Measurements from ENCODE around the gene STARD13. TPM values are rescaled to one million over a fixed set of nuclear protein-coding genes. Genes with fewer than 3 reads are reported as not detected.

Gene STARD13
- total RNA-seq, 1 experiment from 2014 or later = 2.1 TPM

DNA sequence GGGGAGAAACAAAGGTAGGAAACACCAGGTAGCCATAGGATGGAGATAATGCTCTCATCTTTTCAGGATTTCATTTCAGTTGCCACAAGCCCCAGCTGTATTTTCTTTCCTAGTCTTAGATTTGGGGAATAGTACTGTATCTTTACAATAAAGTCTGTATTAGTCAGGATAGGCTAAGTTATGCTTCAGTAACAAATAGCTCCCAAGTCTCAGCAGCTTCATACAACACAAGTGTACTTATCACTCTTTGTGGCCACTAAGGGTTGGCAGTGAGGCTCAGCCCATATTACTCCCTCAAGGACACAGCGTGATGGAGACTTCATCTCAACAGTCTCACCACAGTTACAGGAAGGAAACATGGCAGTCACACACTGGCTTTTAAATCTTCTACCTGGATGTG is 61.4 kb downstream of the STARD13 start:
- H3K9me3 Mint-ChIP-seq = peaks cover 8 to 11% of the 10 kb centered on the region in 2 experiments; a peak in 4 of 5 replicates
- no peak overlapping the region for H3K27ac Mint-ChIP-seq
- Histone ChIP-seq H2BK120ac (ENCODE audit: low read depth, low read length, poor library complexity, severe bottlenecking) (no peak overlapping the region), H4K91ac (ENCODE audit: insufficient read length, low read depth, low read length) (no peak overlapping the region), H2AK5ac (ENCODE audit: insufficient read length, low read length) (no peak overlapping the region), H3K27me3 (ENCODE audit: insufficient read depth, low read length) (0 out of 2 replicates have a peak, but pooled peaks cover 2% of the 10 kb centered on the region), H3K23ac (ENCODE audit: insufficient read length, low read depth, low read length) (no peak overlapping the region), H3K23me2 (ENCODE audit: insufficient read length, low read depth, low read length, poor library complexity, severe bottlenecking) (no peaks in the 10 kb centered on the region), H3K4me2 (ENCODE audit: insufficient read depth, insufficient read length, low read length) (no peak overlapping the region), H3K27ac (ENCODE audit: insufficient read length, low read depth, low read length) (no peak overlapping the region), H2AFZ (ENCODE audit: low read length) (no peak overlapping the region), H4K5ac (ENCODE audit: insufficient read length, low read depth, low read length) (no peak overlapping the region), H2BK20ac (ENCODE audit: low read depth, low read length, poor library complexity, severe bottlenecking) (no peak overlapping the region), H3K4me1 (ENCODE audit: insufficient read depth, low read length) (peaks cover 10% of the 10 kb centered on the region; the same call in 1 of the 2 replicates), H3K9me3 (ENCODE audit: control insufficient read depth, low read depth, low read length) (peaks cover 8% of the 10 kb centered on the region), H4K20me1 (ENCODE audit: control insufficient read depth, insufficient read depth, insufficient read length) (no peaks in the 10 kb centered on the region), H3K56ac (ENCODE audit: insufficient read length, low read depth, low read length) (no peak overlapping the region), H4K8ac (replicated peaks; ENCODE audit: insufficient read length, low read depth, low read length) (no peak overlapping the region), H2BK5ac (ENCODE audit: insufficient read length, low read length) (no peak overlapping the region), H2BK12ac (ENCODE audit: insufficient read length, low read depth, low read length) (no peak overlapping the region), H3K9ac (ENCODE audit: extremely low read depth, insufficient read length, low read length) (no peak overlapping the region), H3T11ph (ENCODE audit: low read length) (no peak overlapping the region), H3K79me1 (ENCODE audit: insufficient read depth, low read depth, low read length, poor library complexity, severe bottlenecking) (no peaks in the 10 kb centered on the region), H3K4ac (ENCODE audit: low read depth, low read length) (no peak overlapping the region), H3K79me2 (ENCODE audit: insufficient read depth, low read length) (no peaks in the 10 kb centered on the region; the same call in 1 of the 2 replicates), H3K14ac (ENCODE audit: insufficient read depth, low read length) (no peak overlapping the region), H3K18ac (ENCODE audit: insufficient read length, low read depth, low read length) (no peak overlapping the region), H2BK15ac (ENCODE audit: low read depth, low read length) (no peak overlapping the region)
- peaks cover 19 to 25% of the 10 kb centered on the region in 2 experiments for H3K4me1 Mint-ChIP-seq
- no peak for DNase-seq
- no CpG with 5 or more reads among the region's 1 CpG for WGBS (ENCODE audit: extremely low coverage, insufficient read length, low lambda C conversion rate)
- H3K36me3 Mint-ChIP-seq (ENCODE audit: insufficient read depth in 1 of 3, low read depth in 3 of 3) = peaks cover 0 to 9% (median 6%) of the 10 kb centered on the region in 3 experiments; a peak in 5 of 7 replicates
- H3K27me3 Mint-ChIP-seq (ENCODE audit: low read depth) = no peaks in the 10 kb centered on the region
- no peak overlapping the region for H3K4me3 Mint-ChIP-seq
- TF ChIP-seq, protein P1, sequence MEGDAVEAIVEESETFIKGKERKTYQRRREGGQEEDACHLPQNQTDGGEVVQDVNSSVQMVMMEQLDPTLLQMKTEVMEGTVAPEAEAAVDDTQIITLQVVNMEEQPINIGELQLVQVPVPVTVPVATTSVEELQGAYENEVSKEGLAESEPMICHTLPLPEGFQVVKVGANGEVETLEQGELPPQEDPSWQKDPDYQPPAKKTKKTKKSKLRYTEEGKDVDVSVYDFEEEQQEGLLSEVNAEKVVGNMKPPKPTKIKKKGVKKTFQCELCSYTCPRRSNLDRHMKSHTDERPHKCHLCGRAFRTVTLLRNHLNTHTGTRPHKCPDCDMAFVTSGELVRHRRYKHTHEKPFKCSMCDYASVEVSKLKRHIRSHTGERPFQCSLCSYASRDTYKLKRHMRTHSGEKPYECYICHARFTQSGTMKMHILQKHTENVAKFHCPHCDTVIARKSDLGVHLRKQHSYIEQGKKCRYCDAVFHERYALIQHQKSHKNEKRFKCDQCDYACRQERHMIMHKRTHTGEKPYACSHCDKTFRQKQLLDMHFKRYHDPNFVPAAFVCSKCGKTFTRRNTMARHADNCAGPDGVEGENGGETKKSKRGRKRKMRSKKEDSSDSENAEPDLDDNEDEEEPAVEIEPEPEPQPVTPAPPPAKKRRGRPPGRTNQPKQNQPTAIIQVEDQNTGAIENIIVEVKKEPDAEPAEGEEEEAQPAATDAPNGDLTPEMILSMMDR (conservative IDR thresholded peaks at IDR 0.05) = no peak

All from H9 (cell line).